ENCODE measurements around the gene PLXND1. TPM values are rescaled to one million over a fixed set of nuclear protein-coding genes. Genes with fewer than 3 reads are reported as not detected.
A peak's percentile ranks its signal among the peaks of the same experiment; 100 is the strongest.

The PLXND1 gene
- total RNA-seq, 4 donors from 2014 or later: 50.5 to 89.9 (median 76.6) TPM

DNA sequence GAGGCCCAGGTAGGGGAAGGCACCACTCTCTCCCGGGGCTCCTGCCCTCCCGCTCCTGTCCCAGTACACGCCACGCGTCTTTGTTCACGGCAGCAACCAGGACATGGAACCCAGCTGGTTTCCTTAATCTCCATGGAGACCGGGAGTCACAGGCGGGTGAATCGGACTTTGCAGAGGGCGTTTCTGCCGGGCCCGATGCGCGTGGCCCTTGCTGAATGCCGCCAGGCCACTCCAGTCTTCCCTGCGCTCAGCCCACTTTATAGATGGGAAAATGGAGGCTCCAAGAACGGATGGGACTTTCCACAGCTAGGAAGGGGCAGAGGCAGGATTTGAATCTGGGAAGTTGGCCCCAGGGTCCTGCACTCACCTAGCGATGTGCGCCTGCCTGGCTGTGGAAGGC is 7.4 kb downstream of the PLXND1 start:
- no peak for TF ChIP-seq EP300 (IDR thresholded peaks at IDR 0.05)
- TF ChIP-seq POLR2A (IDR thresholded peaks at IDR 0.05; ENCODE audit: low read depth): no peak
- TF ChIP-seq POLR2AphosphoS5 (IDR thresholded peaks at IDR 0.05): no peak
- TF ChIP-seq, protein P1, sequence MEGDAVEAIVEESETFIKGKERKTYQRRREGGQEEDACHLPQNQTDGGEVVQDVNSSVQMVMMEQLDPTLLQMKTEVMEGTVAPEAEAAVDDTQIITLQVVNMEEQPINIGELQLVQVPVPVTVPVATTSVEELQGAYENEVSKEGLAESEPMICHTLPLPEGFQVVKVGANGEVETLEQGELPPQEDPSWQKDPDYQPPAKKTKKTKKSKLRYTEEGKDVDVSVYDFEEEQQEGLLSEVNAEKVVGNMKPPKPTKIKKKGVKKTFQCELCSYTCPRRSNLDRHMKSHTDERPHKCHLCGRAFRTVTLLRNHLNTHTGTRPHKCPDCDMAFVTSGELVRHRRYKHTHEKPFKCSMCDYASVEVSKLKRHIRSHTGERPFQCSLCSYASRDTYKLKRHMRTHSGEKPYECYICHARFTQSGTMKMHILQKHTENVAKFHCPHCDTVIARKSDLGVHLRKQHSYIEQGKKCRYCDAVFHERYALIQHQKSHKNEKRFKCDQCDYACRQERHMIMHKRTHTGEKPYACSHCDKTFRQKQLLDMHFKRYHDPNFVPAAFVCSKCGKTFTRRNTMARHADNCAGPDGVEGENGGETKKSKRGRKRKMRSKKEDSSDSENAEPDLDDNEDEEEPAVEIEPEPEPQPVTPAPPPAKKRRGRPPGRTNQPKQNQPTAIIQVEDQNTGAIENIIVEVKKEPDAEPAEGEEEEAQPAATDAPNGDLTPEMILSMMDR (IDR thresholded peaks at IDR 0.05): no peak
- DNase-seq (ENCODE audit: extremely low spot score): no peak
- Histone ChIP-seq H3K9me3 (no peaks in the 10 kb centered on the region), H3K27ac (replicated peaks in 1 of 4) (peak overlapping the region; percentile 76 to 83 (median 80)), H3K4me3 (no peak overlapping the region), H3K27me3 (no peaks in the 10 kb centered on the region), H3K36me3 (peaks cover 0 to 16% (median 0%) of the 10 kb centered on the region in 4 donors), H3K4me1 (peaks cover 77 to 100% (median 99%) of the 10 kb centered on the region in 4 donors)
- WGBS: 88% methylated on average over 18 of the region's 19 CpGs
- intact Hi-C loops (cut with DNase I): no loop called here

DNA sequence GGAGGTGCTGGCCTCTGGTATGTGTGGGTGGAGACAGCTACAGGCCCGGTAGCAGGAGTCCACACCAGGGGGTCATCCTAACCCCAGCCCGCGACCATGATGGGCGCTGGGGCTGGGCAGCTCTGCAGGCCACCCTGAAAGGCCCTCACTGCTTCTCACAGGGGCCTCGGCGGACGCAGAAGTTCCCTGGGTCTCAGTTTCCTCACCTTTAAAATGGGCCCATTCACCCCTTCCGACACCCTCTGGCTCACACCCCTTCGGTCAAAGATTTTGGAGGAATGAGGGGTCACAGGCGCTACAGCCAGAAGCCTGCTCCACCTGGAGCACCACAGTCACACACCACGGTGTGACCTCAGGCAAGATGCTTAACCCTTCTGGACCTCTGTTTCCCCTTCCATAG is 8.0 kb downstream of the PLXND1 start:
- Histone ChIP-seq H3K27ac (replicated peaks in 1 of 4) (peak overlapping the region; percentile 76 to 83 (median 80)), H3K4me3 (no peak overlapping the region), H3K4me1 (peaks cover 83 to 100% (median 99%) of the 10 kb centered on the region in 4 donors), H3K36me3 (peaks cover 0 to 16% (median 0%) of the 10 kb centered on the region in 4 donors), H3K9me3 (no peaks in the 10 kb centered on the region), H3K27me3 (no peaks in the 10 kb centered on the region)
- intact Hi-C loops (cut with DNase I): no loop called here
- no peak for TF ChIP-seq POLR2A (IDR thresholded peaks at IDR 0.05; ENCODE audit: low read depth)
- no peak for TF ChIP-seq EP300 (IDR thresholded peaks at IDR 0.05)
- TF ChIP-seq, protein P1 (IDR thresholded peaks at IDR 0.05): no peak
- DNase-seq (ENCODE audit: extremely low spot score): no peak
- 82% methylated on average over 10 of the region's 11 CpGs for WGBS

DNA sequence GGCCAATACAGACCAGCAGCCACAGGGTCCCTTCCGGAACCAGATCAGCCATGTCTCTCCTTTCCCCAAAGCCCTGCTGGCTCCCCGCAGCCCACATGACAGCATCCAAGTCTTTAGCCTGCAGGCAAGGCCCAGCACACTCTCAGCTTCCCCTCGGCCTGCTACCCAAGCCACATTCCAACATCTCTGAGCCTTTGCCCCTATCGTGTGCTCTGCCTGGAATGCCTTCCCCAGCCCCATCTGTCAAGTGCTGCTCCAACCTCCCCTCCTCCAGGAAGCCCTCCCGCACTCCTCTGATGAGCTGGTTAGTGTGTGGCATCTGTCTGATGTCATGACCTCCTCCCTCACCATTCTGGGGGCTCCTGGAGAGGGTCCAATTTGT is 8.5 kb downstream of the PLXND1 start:
- WGBS: 69% methylated on average over 5 of the region's 5 CpGs
- DNase-seq (ENCODE audit: extremely low spot score): no peak
- Histone ChIP-seq H3K4me3 (peak overlapping the region; percentile 5 to 47 (median 22)), H3K4me1 (peaks cover 87 to 100% (median 99%) of the 10 kb centered on the region in 4 donors), H3K36me3 (peaks cover 0 to 16% (median 0%) of the 10 kb centered on the region in 4 donors), H3K27me3 (no peaks in the 10 kb centered on the region), H3K27ac (replicated peaks in 1 of 4) (peak overlapping the region; percentile 76 to 83 (median 80)), H3K9me3 (no peaks in the 10 kb centered on the region)
- TF ChIP-seq, protein P1 (IDR thresholded peaks at IDR 0.05): no peak
- TF ChIP-seq POLR2AphosphoS5 (IDR thresholded peaks at IDR 0.05) (no peak), POLR2A (IDR thresholded peaks at IDR 0.05; ENCODE audit: low read depth) (no peak), EP300 (IDR thresholded peaks at IDR 0.05) (no peak)
- intact Hi-C loops (cut with DNase I): no loop called here

DNA sequence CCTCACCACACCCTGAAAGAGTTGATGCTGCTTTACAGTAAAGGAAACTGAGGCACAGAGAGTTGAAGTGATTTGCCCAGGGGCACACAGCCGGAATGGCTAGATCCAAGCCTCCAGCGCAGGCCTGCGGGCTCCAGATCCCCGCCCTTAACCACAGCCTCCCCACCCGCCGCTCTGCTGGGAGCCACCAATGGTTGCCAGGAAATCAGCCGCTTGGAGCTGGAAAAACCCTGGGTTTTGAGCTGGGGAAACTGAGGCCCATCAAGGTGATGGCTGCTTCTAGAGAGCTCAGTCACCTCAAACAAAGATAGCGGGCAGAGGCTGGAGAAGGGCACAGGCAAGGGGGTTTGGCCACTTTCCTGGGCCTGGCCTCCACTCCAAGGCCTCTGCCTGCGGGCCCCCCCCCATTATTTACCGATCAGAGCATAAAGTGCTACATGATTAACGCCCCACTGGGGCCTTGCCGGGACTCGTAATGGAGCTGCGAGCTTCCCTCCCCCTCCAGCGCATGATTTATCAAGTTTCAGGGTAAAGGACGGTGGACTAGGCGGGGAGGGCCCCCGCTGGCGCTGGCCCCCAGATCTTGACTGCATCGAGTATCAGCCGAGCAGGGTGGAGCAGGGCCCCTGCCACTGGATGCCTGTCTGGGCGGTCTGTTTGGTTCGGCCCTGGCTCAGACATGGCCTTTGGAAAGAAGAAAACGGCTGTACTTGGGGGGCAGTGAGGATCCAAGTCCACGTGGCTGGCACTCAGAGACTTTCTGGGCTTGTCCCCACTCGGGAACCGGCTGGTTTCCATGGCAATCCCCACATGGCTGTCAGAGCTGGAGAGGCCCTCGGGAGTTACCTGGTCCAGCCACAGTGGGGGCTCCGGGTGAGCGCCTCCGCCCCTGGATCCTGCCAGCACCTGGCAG is 9.1 kb downstream of the PLXND1 start:
- H3K4me1 ChIP-seq: peaks cover 84 to 100% (median 98%) of the 10 kb centered on the region in 4 donors
- peak overlapping the region; percentile 15 to 47 (median 24) for H3K4me3 ChIP-seq
- peaks cover 0 to 13% (median 0%) of the 10 kb centered on the region in 4 donors for H3K36me3 ChIP-seq
- intact Hi-C loops (cut with DNase I): no loop called here
- H3K9me3 ChIP-seq: no peaks in the 10 kb centered on the region
- H3K27me3 ChIP-seq: no peaks in the 10 kb centered on the region
- no peak for TF ChIP-seq POLR2AphosphoS5 (IDR thresholded peaks at IDR 0.05)
- no peak for TF ChIP-seq EP300 (IDR thresholded peaks at IDR 0.05)
- no peak for TF ChIP-seq POLR2A (IDR thresholded peaks at IDR 0.05; ENCODE audit: low read depth)
- TF ChIP-seq, protein P1 (IDR thresholded peaks at IDR 0.05): no peak
- WGBS: 56% methylated on average over 24 of the region's 31 CpGs
- H3K27ac ChIP-seq (replicated peaks in 1 of 4): peak overlapping the region; percentile 76 to 83 (median 80)
- DNase-seq (ENCODE audit: extremely low spot score): no peak
